ENCODE data around the gene OR2AE1. TPM values are rescaled to one million over a fixed set of nuclear protein-coding genes. Genes with fewer than 3 reads are reported as not detected.

OR2AE1 gene
- total and polyA plus RNA-seq, 9 of the 15 experiments (the other 6 are each of a cell fraction or from before 2014, with no cell fraction given) = 0.27 TPM; not detected in 8

DNA sequence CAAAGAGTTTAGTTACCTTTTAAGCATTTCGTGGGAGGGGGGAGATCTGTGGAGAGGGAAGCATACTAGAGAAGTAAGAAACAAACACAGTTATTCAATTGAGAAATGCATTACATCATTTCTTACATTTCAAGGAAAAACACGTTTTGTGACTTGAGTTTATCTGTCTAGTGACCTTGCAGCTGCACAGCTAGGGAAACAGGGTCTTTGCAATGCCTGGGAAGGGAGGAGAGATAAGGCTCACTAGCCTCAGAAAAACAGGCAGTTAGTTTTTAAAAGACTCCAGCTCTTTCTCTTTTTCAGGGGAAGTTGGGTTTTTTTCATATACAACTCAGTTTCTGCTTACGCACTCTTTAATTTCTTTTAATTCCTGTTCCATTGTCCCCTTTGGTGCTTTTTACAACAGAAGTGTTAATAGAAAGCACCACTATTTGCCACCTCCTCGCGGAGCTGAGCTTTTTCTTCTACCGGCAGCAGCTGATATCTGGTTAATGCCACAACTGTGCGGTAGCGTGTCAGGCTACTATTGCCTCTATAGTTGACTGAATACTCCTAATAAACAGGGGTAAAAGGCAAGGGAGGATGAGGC, 43.5 kb downstream of the OR2AE1 start (continued):
- TF ChIP-seq, protein P1, sequence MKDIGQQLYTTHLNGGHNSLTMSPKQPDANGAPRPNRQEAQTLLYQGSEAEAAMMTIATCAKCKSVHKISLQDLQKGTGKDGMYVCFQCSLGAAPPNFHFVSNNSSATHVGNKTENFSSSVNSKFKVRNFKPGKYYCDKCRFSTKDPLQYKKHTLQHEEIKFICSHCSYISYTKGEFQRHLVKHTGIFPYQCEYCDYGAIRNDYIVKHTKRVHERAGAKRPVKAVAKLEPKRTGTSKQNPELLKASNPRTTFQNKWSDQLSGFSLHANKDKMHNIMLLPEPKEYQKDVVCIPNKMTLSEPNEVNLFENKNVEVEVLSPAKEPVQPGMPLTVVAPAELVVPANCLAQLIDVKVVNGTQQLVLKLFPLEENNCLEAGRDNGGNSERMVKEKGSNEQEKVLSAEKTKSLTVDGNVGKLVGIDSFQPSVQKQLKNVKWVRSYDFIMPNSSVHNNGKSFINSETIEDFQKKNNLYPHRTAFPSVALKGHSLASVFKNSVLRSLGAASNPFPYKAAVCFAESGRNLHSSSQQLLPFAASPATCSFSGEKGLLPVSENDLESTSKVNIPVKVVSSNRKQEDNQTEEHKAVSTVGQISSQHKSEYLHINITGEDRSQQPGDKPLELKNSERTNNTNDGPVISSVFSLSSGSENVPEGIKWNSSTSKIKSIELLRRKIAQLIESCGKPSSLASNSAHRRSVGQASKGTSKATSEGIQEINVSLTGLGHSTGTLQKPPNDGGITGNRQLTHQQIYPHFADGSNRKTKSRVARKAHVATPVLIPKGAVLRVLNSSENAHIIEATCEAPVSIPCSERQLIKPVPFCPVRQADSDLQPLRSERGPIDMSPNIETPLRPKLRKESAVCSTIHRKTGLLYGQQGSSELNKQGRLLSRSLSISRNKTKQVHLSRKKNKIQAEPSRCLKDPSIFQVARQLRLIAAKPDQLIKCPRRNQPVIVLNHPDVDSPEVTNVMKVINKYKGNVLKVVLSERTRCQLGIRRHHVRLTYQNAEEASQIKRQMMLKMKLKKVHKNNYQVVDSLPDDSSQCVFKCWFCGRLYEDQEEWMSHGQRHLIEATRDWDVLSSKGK (CRISPR knock-in tag; IDR thresholded peaks at IDR 0.05) = no peak
- TF ChIP-seq, protein P2, sequence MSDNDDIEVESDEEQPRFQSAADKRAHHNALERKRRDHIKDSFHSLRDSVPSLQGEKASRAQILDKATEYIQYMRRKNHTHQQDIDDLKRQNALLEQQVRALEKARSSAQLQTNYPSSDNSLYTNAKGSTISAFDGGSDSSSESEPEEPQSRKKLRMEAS (CRISPR knock-in tag; IDR thresholded peaks at IDR 0.05) = no peak; the same call in 1 of the 2 replicates
- TF ChIP-seq NR4A1 (CRISPR knock-in tag; IDR thresholded peaks at IDR 0.05) (no peak), NR4A1 (tag; IDR thresholded peaks at IDR 0.05) (no peak), DACH1 (IDR thresholded peaks at IDR 0.05; ENCODE audit: partially characterized antibody) (peak; percentile 60), JUND (IDR thresholded peaks at IDR 0.05; ENCODE audit: borderline replicate concordance, low read depth, low read length) (peak; percentile 93), JUND (tag; IDR thresholded peaks at IDR 0.05; ENCODE audit: borderline replicate concordance, low read depth, low read length) (peak; percentile 97; the same call in 2 of the 3 replicates), KAT7 (CRISPR knock-in tag; IDR thresholded peaks at IDR 0.05; ENCODE audit: borderline replicate concordance) (no peak), EP300 (IDR thresholded peaks at IDR 0.05; ENCODE audit: low read length) (peak; percentile 98), MEIS2 (IDR thresholded peaks at IDR 0.05; ENCODE audit: partially characterized antibody) (peak; percentile 41), NFYB (IDR thresholded peaks at IDR 0.05; ENCODE audit: extremely low read depth, insufficient read length) (no peak)
- TF ChIP-seq, protein P3, sequence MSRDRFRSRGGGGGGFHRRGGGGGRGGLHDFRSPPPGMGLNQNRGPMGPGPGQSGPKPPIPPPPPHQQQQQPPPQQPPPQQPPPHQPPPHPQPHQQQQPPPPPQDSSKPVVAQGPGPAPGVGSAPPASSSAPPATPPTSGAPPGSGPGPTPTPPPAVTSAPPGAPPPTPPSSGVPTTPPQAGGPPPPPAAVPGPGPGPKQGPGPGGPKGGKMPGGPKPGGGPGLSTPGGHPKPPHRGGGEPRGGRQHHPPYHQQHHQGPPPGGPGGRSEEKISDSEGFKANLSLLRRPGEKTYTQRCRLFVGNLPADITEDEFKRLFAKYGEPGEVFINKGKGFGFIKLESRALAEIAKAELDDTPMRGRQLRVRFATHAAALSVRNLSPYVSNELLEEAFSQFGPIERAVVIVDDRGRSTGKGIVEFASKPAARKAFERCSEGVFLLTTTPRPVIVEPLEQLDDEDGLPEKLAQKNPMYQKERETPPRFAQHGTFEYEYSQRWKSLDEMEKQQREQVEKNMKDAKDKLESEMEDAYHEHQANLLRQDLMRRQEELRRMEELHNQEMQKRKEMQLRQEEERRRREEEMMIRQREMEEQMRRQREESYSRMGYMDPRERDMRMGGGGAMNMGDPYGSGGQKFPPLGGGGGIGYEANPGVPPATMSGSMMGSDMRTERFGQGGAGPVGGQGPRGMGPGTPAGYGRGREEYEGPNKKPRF (IDR thresholded peaks at IDR 0.05; ENCODE audit: low read depth, low read length) = no peak
- TF ChIP-seq, protein P4, sequence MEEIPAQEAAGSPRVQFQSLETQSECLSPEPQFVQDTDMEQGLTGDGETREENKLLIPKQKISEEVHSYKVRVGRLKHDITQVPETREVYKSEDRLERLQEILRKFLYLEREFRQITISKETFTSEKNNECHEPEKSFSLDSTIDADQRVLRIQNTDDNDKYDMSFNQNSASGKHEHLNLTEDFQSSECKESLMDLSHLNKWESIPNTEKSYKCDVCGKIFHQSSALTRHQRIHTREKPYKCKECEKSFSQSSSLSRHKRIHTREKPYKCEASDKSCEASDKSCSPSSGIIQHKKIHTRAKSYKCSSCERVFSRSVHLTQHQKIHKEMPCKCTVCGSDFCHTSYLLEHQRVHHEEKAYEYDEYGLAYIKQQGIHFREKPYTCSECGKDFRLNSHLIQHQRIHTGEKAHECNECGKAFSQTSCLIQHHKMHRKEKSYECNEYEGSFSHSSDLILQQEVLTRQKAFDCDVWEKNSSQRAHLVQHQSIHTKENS (CRISPR knock-in tag; IDR thresholded peaks at IDR 0.05) = no peak
- TF ChIP-seq, protein P5, sequence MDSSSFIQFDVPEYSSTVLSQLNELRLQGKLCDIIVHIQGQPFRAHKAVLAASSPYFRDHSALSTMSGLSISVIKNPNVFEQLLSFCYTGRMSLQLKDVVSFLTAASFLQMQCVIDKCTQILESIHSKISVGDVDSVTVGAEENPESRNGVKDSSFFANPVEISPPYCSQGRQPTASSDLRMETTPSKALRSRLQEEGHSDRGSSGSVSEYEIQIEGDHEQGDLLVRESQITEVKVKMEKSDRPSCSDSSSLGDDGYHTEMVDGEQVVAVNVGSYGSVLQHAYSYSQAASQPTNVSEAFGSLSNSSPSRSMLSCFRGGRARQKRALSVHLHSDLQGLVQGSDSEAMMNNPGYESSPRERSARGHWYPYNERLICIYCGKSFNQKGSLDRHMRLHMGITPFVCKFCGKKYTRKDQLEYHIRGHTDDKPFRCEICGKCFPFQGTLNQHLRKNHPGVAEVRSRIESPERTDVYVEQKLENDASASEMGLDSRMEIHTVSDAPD (CRISPR knock-in tag; IDR thresholded peaks at IDR 0.05) = no peak
- TF ChIP-seq, protein P6, sequence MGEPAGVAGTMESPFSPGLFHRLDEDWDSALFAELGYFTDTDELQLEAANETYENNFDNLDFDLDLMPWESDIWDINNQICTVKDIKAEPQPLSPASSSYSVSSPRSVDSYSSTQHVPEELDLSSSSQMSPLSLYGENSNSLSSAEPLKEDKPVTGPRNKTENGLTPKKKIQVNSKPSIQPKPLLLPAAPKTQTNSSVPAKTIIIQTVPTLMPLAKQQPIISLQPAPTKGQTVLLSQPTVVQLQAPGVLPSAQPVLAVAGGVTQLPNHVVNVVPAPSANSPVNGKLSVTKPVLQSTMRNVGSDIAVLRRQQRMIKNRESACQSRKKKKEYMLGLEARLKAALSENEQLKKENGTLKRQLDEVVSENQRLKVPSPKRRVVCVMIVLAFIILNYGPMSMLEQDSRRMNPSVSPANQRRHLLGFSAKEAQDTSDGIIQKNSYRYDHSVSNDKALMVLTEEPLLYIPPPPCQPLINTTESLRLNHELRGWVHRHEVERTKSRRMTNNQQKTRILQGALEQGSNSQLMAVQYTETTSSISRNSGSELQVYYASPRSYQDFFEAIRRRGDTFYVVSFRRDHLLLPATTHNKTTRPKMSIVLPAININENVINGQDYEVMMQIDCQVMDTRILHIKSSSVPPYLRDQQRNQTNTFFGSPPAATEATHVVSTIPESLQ (CRISPR knock-in tag; IDR thresholded peaks at IDR 0.05) = no peak; the same call in 1 of the 2 replicates

Measured in K562 (cell line).